GM12891 (cell line): ENCODE results near the gene PLPP7.

Source experiments
- PAX5 ChIP-seq: IDR thresholded peaks from 2 replicates; pipeline ENCODE4 v1.6.1; 2011; ENCODE audit warnings: low read length, moderate library complexity, mild to moderate bottlenecking; ENCODE audit not compliant: insufficient read depth, severe bottlenecking
- POLR2A ChIP-seq: IDR thresholded peaks from 2 replicates; pipeline ENCODE4 v1.6.1; 2011; ENCODE audit warnings: low read depth, low read length, control low read depth
- POLR2AphosphoS5 ChIP-seq: IDR thresholded peaks from 2 replicates; pipeline ENCODE4 v1.6.1; 2011; ENCODE audit warnings: low read depth, low read length, control low read depth
- TAF1 ChIP-seq: IDR thresholded peaks from 2 replicates; pipeline ENCODE4 v1.6.1; 2011; ENCODE audit warnings: low read depth, low read length, control low read depth

- TF ChIP-seq TAF1 (no peak), POLR2AphosphoS5 (no peak), POLR2A (no peak), PAX5 (no peak)
Observed at GRCh38 chr9:131289301-131290035, at the start of gene PLPP7.
